DOHH2 (cell line): ENCODE measurements around the gene DACT2.

ENCODE experiments used
- H3F3A ChIP-seq: fragments of 200-600 bp; sonication (generic), shearing (Covaris generic); 2 replicates; pipeline ENCODE4 v1.6.0; 2016; ENCODE audit warnings: antibody characterized with exemption, mild to moderate bottlenecking; ENCODE audit not compliant: control insufficient read depth, insufficient read depth
- H3K27ac ChIP-seq: fragments of 200-600 bp; sonication (generic); 2 replicates; pipeline ENCODE4 v1.5.1; 2014; ENCODE audit warnings: low read depth, mild to moderate bottlenecking, low read length, moderate library complexity
- H3K27me3 ChIP-seq: fragments of 200-600 bp; sonication (generic); 2 replicates; pipeline ENCODE4 v1.6.1; 2014; ENCODE audit warnings: mild to moderate bottlenecking, low read length, mixed read lengths; ENCODE audit not compliant: control insufficient read depth
- H3K36me3 ChIP-seq: fragments of 200-600 bp; sonication (generic); 2 replicates; pipeline ENCODE4 v1.6.1; 2014; ENCODE audit warnings: mild to moderate bottlenecking, low read length, moderate library complexity, mixed read lengths; ENCODE audit not compliant: control insufficient read depth
- H3K4me1 ChIP-seq: fragments of 200-600 bp; sonication (generic); 2 replicates; pipeline ENCODE4 v1.6.1; 2014; ENCODE audit warnings: mild to moderate bottlenecking, low read length, mixed read lengths; ENCODE audit not compliant: control insufficient read depth
- H3K4me2 ChIP-seq: fragments of 200-600 bp; sonication (generic); 2 replicates; pipeline ENCODE4 v1.6.0; 2014; ENCODE audit warnings: mild to moderate bottlenecking, low read length, moderate library complexity
- H3K4me3 ChIP-seq: fragments of 200-600 bp; sonication (generic); 2 replicates; pipeline ENCODE4 v1.5.1; 2014; ENCODE audit warnings: mild to moderate bottlenecking, low read length, mixed read lengths
- H3K79me2 ChIP-seq: fragments of 200-600 bp; sonication (generic); 2 replicates; pipeline ENCODE4 v1.6.1; 2014; ENCODE audit warnings: mild to moderate bottlenecking, low read length, mixed read lengths; ENCODE audit not compliant: control insufficient read depth
- H3K9me2 ChIP-seq: fragments of 200-600 bp; sonication (generic); replicated peaks from 2 replicates; pipeline ENCODE4 v1.6.1; 2014; ENCODE audit warnings: mild to moderate bottlenecking, low read length, mixed read lengths; ENCODE audit not compliant: control insufficient read depth
- H3K9me3 ChIP-seq: fragments of 200-600 bp; sonication (generic); 2 replicates; pipeline ENCODE4 v1.6.1; 2014; ENCODE audit warnings: antibody characterized with exemption, low read length, mixed read lengths; ENCODE audit not compliant: control insufficient read depth, insufficient read depth
- H4K20me1 ChIP-seq: fragments of 200-600 bp; sonication (generic); 2 replicates; pipeline ENCODE4 v1.6.0; 2014; ENCODE audit warnings: low read depth, mild to moderate bottlenecking, antibody characterized with exemption, low read length, moderate library complexity; ENCODE audit not compliant: control insufficient read depth, insufficient read depth
- CTCF ChIP-seq: fragments of 200-600 bp; sonication (generic); IDR thresholded peaks from one replicate; pipeline ENCODE4 v1.5.1; 2014; ENCODE audit warnings: antibody characterized with exemption, mild to moderate bottlenecking, low read depth, low read length; ENCODE audit not compliant: poor library complexity, severe bottlenecking
- EZH2phosphoT487 ChIP-seq: fragments of 200-600 bp; sonication (generic); IDR thresholded peaks from 2 replicates; pipeline ENCODE4 v1.6.1; 2017; ENCODE audit warnings: borderline replicate concordance, mild to moderate bottlenecking, antibody characterized with exemption, low read length, moderate library complexity, mixed read lengths

DACT2 gene

GRCh38 chr6:168345266-168345665 lies 25.7 kb upstream of the DACT2 start:
- H3K4me3 ChIP-seq: no peak overlapping the region
- H4K20me1 ChIP-seq: no peaks in the 10 kb centered on the region
- TF ChIP-seq CTCF: no peak
- TF ChIP-seq EZH2phosphoT487: no peak

GRCh38 chr6:168344338-168344737 lies 24.8 kb upstream of the DACT2 start:
- H3K27me3 ChIP-seq: no peaks in the 10 kb centered on the region
- H3K4me2 ChIP-seq: no peak overlapping the region
- no peaks in the 10 kb centered on the region for H3K9me2 ChIP-seq

More at GRCh38 chr6:168345266-168345665, 25.7 kb upstream of the DACT2 start:
- H3K27me3 ChIP-seq: no peaks in the 10 kb centered on the region
- peaks cover 10% of the 10 kb centered on the region; the same call in 1 of the 2 replicates for H3K9me3 ChIP-seq
- no peak overlapping the region for H3K27ac ChIP-seq
- no peaks in the 10 kb centered on the region for H3K9me2 ChIP-seq
- H3K4me1 ChIP-seq: no peaks in the 10 kb centered on the region
- no peaks in the 10 kb centered on the region for H3K79me2 ChIP-seq
- no peaks in the 10 kb centered on the region for H3F3A ChIP-seq
- H3K4me2 ChIP-seq: no peak overlapping the region
- H3K36me3 ChIP-seq: no peaks in the 10 kb centered on the region

DNA sequence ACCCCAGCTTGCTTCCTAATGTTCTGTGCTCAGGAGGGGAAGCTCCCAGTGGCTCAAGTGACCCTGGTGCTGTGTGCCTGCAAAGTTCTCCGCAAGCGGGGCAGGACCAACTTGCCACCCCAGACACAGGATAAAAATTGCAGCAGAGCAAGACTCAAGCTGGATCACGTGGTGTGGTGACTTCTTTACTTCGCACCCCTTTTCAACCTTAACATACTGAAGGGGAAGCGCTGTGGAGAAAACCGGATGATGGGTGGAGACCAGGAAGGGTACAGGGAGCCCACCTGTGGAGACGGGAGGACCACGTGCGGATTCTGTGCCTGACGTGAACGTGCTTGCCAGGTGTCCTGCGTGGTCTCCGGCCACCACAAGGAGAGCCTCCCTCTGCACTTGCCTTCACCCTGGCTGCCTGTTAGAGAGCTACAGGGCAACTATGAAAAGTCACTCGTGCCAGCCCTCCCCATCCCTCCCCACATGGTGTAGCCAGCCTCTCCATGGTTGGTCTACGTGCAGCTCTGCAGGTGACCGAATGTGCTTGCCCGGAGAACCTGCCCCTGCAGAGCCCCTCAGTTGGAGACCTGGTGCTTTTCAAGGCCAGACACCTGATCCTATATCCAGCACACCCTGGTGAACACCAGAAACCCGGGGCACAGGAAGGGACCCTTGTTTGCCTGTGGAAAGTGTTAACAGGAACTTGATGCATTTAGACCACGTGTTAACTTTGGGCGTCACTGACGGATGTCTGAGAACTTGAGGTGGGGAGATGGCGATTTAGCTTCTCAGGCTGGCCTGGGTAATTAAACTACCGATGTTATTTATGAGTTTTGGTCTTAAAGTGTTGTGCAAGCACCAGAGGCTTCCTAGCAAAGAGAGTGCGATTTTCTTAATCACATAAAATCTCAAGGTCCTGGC lies 23.9 kb upstream of the DACT2 start:
- H3K4me2 ChIP-seq: no peak overlapping the region
- no peaks in the 10 kb centered on the region for H3K79me2 ChIP-seq
- H4K20me1 ChIP-seq: no peaks in the 10 kb centered on the region
- TF ChIP-seq CTCF (no peak), EZH2phosphoT487 (no peak)
- no peaks in the 10 kb centered on the region for H3K27me3 ChIP-seq
- H3K9me2 ChIP-seq: no peaks in the 10 kb centered on the region
- H3K4me3 ChIP-seq: no peak overlapping the region
- H3K9me3 ChIP-seq: peaks cover 10% of the 10 kb centered on the region; the same call in 1 of the 2 replicates
- H3K27ac ChIP-seq: no peak overlapping the region
- H3K4me1 ChIP-seq: no peaks in the 10 kb centered on the region
- no peaks in the 10 kb centered on the region for H3K36me3 ChIP-seq
- H3F3A ChIP-seq: no peaks in the 10 kb centered on the region

More at GRCh38 chr6:168344338-168344737, 24.8 kb upstream of the DACT2 start:
- no peaks in the 10 kb centered on the region for H3K4me1 ChIP-seq
- no peak overlapping the region for H3K27ac ChIP-seq
- H3K4me3 ChIP-seq: no peak overlapping the region
- no peak for TF ChIP-seq EZH2phosphoT487
- TF ChIP-seq CTCF: no peak
- H4K20me1 ChIP-seq: no peaks in the 10 kb centered on the region
- peaks cover 10% of the 10 kb centered on the region; the same call in 1 of the 2 replicates for H3K9me3 ChIP-seq
- no peaks in the 10 kb centered on the region for H3K79me2 ChIP-seq
- no peaks in the 10 kb centered on the region for H3F3A ChIP-seq
- H3K36me3 ChIP-seq: no peaks in the 10 kb centered on the region
